DND-41 (cell line): Measurements from ENCODE around the gene MAGOHB.
"Not testable (repeated sequence)": the region's sequence is repeated elsewhere in the genome, so short reads cannot be mapped to it uniquely, and the experiment has no call there.

Experiments used
- ATAC-seq: fragments of 200-7000 bp; cut with Tn5 transposase; 3 replicates; pipeline ENCODE4 v1.9.1; 2021; ENCODE audit warnings: low read depth; ENCODE audit not compliant: insufficient read depth
- DNase-seq: peaks from one replicate; pipeline ENCODE4 v3.0.0-alpha.2; 2020
- H2AFZ ChIP-seq: 2 replicates; pipeline ENCODE4 v1.6.0; 2012; ENCODE audit warnings: low read depth, low read length
- H3K27ac ChIP-seq: 2 replicates; pipeline ENCODE4 v1.5.1; 2012; ENCODE audit warnings: low read length, inconsistent platforms
- H3K27me3 ChIP-seq: fragments of 200-600 bp; sonication (generic); 2 replicates; pipeline ENCODE4 v1.6.0; 2012; ENCODE audit warnings: low read length, mild to moderate bottlenecking, inconsistent platforms; ENCODE audit not compliant: insufficient read depth, poor library complexity
- H3K36me3 ChIP-seq: 2 replicates; pipeline ENCODE4 v1.5.1; 2012; ENCODE audit warnings: low read length, inconsistent platforms; ENCODE audit not compliant: insufficient read depth
- H3K4me1 ChIP-seq: 2 replicates; pipeline ENCODE4 v1.5.1; 2012; ENCODE audit warnings: mild to moderate bottlenecking, low read length; ENCODE audit not compliant: insufficient read depth
- H3K4me2 ChIP-seq: 2 replicates; pipeline ENCODE4 v1.6.0; 2012; ENCODE audit warnings: mild to moderate bottlenecking, moderate library complexity, low read length, inconsistent platforms; ENCODE audit not compliant: insufficient read depth
- H3K4me3 ChIP-seq, 2 experiments: fragments of 200-600 bp in 1 of 2; shearing (Covaris generic) in 1 of 2; 2 replicates each; pipeline ENCODE4 v1.5.1; 2012 to 2016; ENCODE audit warnings: inconsistent platforms in 2 of 2, low read length in 2 of 2, mild to moderate bottlenecking in 2 of 2, low read depth in 1 of 2, moderate library complexity in 1 of 2
- H3K79me2 ChIP-seq: 2 replicates; pipeline ENCODE4 v1.6.0; 2012; ENCODE audit warnings: low read length, inconsistent platforms; ENCODE audit not compliant: insufficient read depth
- H3K9ac ChIP-seq: 2 replicates; pipeline ENCODE4 v1.6.0; 2012; ENCODE audit warnings: low read depth, mild to moderate bottlenecking, inconsistent platforms, low read length, moderate library complexity
- H3K9me3 ChIP-seq: 2 replicates; pipeline ENCODE4 v1.5.1; 2012; ENCODE audit warnings: low read length, moderate library complexity, mild to moderate bottlenecking, inconsistent platforms; ENCODE audit not compliant: insufficient read depth, severe bottlenecking
- H4K20me1 ChIP-seq: 2 replicates; pipeline ENCODE4 v1.6.0; 2012; ENCODE audit warnings: low read length; ENCODE audit not compliant: insufficient read depth
- CTCF ChIP-seq: IDR thresholded peaks from 2 replicates; pipeline ENCODE4 v1.5.1; 2012; ENCODE audit warnings: borderline replicate concordance, low read length, moderate library complexity, mild to moderate bottlenecking; ENCODE audit not compliant: poor library complexity, severe bottlenecking; ENCODE audit errors: extremely low read depth
- EZH2 ChIP-seq: IDR thresholded peaks from 3 replicates; pipeline ENCODE4 v1.6.1; 2012; ENCODE audit warnings: borderline replicate concordance, low read depth, mild to moderate bottlenecking, moderate library complexity, low read length, inconsistent platforms; ENCODE audit not compliant: severe bottlenecking

The MAGOHB gene

DNA sequence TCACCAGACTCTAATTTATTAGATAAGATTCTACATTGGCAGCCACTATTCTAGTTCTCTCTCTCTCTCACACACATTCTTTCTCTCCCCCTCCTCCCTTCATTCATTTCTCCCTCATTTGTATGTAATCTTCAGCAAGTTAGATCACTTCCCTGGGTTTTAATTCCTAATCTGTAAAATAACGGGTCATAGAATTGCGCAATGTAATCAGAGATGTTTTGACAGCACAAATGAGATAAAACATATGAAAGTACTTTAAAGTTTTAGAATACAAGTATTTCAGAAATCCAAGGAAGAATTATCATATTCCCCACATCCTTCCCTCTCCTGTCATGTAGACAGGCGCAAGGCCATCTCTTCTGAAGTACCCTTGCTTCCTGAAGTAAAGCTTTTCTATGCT, 38.8 kb upstream of the MAGOHB start:
- no peaks in the 10 kb centered on the region for H3K36me3 ChIP-seq
- H4K20me1 ChIP-seq, result no peaks in the 10 kb centered on the region
- TF ChIP-seq CTCF (no peak), EZH2 (no peak)
- no peaks in the 10 kb centered on the region for H3K4me1 ChIP-seq
- H3K4me3 ChIP-seq, result no peak overlapping the region
- DNase-seq, result no peak
- no peak overlapping the region for H3K9ac ChIP-seq
- H3K27me3 ChIP-seq, result no peaks in the 10 kb centered on the region
- no peak overlapping the region for H3K4me2 ChIP-seq
- no peak overlapping the region for H3K27ac ChIP-seq
- ATAC-seq, result no peak
- H3K9me3 ChIP-seq, result peaks cover 5% of the 10 kb centered on the region
- H3K79me2 ChIP-seq, result no peaks in the 10 kb centered on the region
- no peak overlapping the region for H2AFZ ChIP-seq

DNA sequence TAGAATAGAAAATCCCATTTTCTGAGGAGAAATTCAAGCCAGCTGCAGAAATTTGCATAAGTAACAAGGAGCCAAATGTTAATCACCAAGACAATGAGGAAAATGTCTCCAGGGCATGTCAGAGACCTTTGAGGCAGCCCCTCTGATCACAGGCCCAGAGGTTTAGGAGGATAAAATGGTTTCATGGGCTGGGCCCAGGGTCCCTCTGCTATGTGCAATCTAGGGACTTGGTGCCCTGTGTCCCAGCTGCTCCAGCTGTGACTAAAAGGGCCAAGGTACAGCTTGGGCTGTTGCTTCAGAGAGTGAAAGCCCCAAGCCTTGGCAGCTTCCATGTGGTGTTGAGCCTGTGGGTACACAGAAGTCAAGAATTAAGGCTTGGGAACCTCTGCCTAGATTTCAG, 33.2 kb upstream of the MAGOHB start:
- not testable (repeated sequence) for H3K9me3 ChIP-seq, H3K36me3 ChIP-seq, H3K4me2 ChIP-seq, DNase-seq, H3K4me1 ChIP-seq, H2AFZ ChIP-seq, H3K4me3 ChIP-seq, ATAC-seq, H4K20me1 ChIP-seq, H3K27me3 ChIP-seq, H3K79me2 ChIP-seq, H3K27ac ChIP-seq, H3K9ac ChIP-seq

DNA sequence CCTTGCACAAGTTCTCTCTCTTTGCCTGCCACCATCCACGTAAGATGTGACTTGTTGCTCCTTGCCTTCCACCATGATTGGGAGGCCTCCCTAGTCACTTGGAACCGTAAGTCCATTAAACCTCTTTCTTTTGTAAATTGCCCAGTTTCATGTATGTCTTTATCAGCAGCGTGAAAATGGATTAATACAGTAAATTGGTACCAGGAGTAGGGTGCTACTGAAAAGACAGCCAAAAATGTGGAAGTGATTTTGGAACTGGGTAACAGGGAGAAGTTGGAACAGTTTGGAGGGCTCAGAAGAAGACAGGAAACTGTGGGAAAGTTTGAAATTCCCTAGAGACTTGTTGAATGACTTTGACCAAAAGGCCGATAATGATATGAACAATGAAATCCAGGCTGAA, 32.5 kb upstream of the MAGOHB start:
- TF ChIP-seq EZH2 (no peak), CTCF (no peak)

GRCh38 chr12:10641735-10642500, 28.5 kb upstream of the MAGOHB start:
- H3K27ac ChIP-seq, result no peak overlapping the region
- H3K79me2 ChIP-seq, result no peaks in the 10 kb centered on the region
- DNase-seq, result no peak
- no peaks in the 10 kb centered on the region for H3K4me1 ChIP-seq
- H3K36me3 ChIP-seq, result no peaks in the 10 kb centered on the region
- H2AFZ ChIP-seq, result no peak overlapping the region
- no peak overlapping the region for H3K9ac ChIP-seq
- no peaks in the 10 kb centered on the region for H4K20me1 ChIP-seq
- no peak for TF ChIP-seq CTCF
- TF ChIP-seq EZH2, result no peak
- no peak for ATAC-seq
- no peak overlapping the region for H3K4me3 ChIP-seq
- no peaks in the 10 kb centered on the region for H3K27me3 ChIP-seq
- H3K9me3 ChIP-seq, result peaks cover 8% of the 10 kb centered on the region
- H3K4me2 ChIP-seq, result no peak overlapping the region

More for the DNA sequence above, 32.5 kb upstream of the MAGOHB start:
- Histone ChIP-seq H3K79me2 (no peaks in the 10 kb centered on the region), H3K4me1 (no peaks in the 10 kb centered on the region), H3K36me3 (no peaks in the 10 kb centered on the region), H2AFZ (no peak overlapping the region), H3K4me2 (no peak overlapping the region), H3K9me3 (peaks cover 9% of the 10 kb centered on the region), H4K20me1 (no peaks in the 10 kb centered on the region), H3K9ac (no peak overlapping the region), H3K4me3 (no peak overlapping the region), H3K27ac (no peak overlapping the region), H3K27me3 (no peaks in the 10 kb centered on the region)
- ATAC-seq (no peak), DNase-seq (no peak)
